Myocyte (in vitro differentiated cells): Measurements from ENCODE around the gene ZNF143. TPM values are rescaled to one million over a fixed set of nuclear protein-coding genes. Genes with fewer than 3 reads are reported as not detected.

Experiments
- DNase-seq: peaks from one replicate; pipeline ENCODE4 v3.0.0-alpha.2; 2012; ENCODE audit warnings: low read depth
- total RNA-seq: library from RNA; depleted of rRNA; stranded (reverse); fragments of >200 nt; gene quantifications from 2 replicates; pipeline ENCODE4 v1.2.3, GENCODE V29; 2014

The ZNF143 gene
- total RNA-seq, 1 donor from 2014 or later, result 21.0 TPM

- no peak for DNase-seq
Measured at GRCh38 chr11:9573775-9574621, 113.2 kb downstream of the ZNF143 start.

DNA sequence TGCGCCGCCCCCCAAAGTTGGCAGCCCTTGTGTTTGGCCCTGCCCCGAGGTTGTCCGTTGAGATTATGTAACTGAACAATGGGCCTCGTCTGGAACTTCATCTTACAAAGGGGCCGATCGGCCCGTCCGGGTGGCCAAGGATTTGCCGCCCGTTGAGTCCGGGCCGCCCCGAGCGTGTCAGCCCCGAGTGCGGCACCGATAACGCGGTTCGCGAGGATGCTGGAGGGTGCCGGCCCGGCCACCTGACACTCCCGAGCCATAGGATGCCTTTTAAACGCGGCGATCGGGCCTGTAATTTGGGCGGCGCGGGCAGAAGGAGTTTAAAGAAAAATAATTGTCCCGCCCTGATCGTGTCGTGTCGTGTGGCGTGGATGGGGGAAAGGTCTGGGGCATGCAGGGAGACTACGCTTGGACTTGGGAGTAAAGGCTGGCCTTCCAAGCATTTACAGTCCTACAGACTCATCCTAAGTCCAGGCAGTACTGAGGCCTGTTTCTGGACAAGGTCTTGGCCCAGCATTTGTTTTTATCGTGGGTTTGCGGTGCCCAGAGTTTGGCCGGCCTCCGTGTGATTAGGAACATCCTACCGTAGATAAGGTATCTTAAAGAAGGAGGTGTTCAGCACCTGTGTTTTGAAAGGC, 113.9 kb downstream of the ZNF143 start:
- peak; percentile 54 for DNase-seq

- peak; percentile 92 for DNase-seq
Measured at GRCh38 chr11:9575260-9576240, 114.7 kb downstream of the ZNF143 start.

- peak; percentile 52 for DNase-seq
Measured at GRCh38 chr11:9576701-9577381, 116.0 kb downstream of the ZNF143 start.

DNA sequence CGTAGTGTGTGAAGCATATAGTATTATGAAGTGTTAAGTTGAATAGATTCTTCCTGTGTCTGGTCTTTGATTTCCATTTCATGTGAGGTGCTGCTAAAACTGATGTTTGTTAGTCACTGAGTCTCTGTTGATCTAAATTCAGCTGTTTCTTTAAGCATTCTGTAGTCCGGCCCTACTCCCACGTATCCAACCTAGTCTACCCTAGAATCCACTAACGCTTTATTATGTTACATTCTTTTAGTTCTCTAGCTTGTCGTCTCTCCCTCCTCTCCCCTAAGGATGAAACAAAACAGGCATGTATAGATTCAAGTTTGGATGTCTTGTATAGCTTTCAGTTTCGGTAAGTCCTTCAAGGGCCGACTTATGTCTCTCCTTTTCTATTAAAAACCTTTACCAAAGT, 116.7 kb downstream of the ZNF143 start:
- DNase-seq, result peak; percentile 60

Other genes with a start within 250 kb of the ZNF143 start
- gene DENND5A, start 195.7 kb upstream of the ZNF143 start, total RNA-seq, result 55.3 and 69.5 TPM in 2 replicates
- 49.3 and 54.0 TPM in 2 replicates for gene TMEM41B, start 146.4 kb upstream of the ZNF143 start, total RNA-seq
- gene IPO7, start 76.4 kb upstream of the ZNF143 start, total RNA-seq, result 162 and 183 TPM in 2 replicates
- 36.1 and 37.7 TPM in 2 replicates for gene WEE1, start 112.7 kb downstream of the ZNF143 start, total RNA-seq
- gene SWAP70, start 203.1 kb downstream of the ZNF143 start, total RNA-seq, result 14.7 and 23.5 TPM in 2 replicates